ENCODE measurements around the gene IQGAP2. TPM values are rescaled to one million over a fixed set of nuclear protein-coding genes. Genes with fewer than 3 reads are reported as not detected.
A peak's percentile ranks its signal among the peaks of the same experiment; 100 is the strongest.

The IQGAP2 gene
- total RNA-seq, 6 experiments from 2014 or later, result 96.4 to 152 (median 123) TPM

DNA sequence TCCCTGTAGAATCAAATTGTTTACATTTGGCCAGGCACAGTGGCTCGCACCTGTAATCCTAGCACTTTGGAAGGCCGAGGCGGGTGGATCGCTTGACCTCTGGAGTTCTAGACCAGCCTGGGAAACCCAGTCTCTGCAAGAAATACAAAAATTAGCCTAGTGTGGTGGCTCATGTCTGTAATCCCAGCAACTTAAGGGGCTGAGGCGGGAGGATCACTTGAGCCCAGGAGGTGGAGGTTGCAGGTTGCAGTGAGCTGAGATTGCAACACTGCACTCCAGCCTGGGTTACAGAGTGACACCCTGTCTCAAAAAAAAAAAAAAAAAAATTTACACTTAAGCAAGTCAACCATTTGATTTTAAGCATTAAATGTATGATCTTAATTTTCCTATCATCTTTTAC lies 17.5 kb upstream of the IQGAP2 start:
- peak overlapping the region in 2 of 3 donors; percentile 42 for H3K27ac ChIP-seq

DNA sequence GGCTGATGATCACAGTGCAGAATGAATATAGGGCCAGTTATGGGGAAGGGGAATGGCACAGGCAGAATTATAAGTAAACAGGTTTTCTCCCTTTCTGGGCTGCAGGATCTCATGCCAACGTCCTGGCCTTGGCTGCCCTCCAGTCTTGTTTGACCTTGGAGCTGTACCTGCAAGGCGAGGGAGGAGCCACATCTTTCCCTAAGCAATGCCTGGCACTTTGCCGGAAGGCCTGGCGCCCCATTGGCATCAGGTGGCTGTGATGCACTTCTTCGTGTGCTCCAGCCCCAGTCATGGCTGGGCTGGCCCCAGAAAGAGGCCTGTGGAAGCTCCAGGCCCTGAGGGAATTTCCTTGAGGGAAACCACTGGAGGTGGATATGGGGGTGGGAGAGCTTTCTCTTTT lies 16.7 kb upstream of the IQGAP2 start:
- no peak overlapping the region for H3K4me3 ChIP-seq
- intact Hi-C loops (cut with DNase I), result no loop called here
- no peaks in the 10 kb centered on the region for H3K9me3 ChIP-seq
- no peaks in the 10 kb centered on the region for H3K36me3 ChIP-seq
- H3K27me3 ChIP-seq, result no peaks in the 10 kb centered on the region
- TF ChIP-seq, protein P1, sequence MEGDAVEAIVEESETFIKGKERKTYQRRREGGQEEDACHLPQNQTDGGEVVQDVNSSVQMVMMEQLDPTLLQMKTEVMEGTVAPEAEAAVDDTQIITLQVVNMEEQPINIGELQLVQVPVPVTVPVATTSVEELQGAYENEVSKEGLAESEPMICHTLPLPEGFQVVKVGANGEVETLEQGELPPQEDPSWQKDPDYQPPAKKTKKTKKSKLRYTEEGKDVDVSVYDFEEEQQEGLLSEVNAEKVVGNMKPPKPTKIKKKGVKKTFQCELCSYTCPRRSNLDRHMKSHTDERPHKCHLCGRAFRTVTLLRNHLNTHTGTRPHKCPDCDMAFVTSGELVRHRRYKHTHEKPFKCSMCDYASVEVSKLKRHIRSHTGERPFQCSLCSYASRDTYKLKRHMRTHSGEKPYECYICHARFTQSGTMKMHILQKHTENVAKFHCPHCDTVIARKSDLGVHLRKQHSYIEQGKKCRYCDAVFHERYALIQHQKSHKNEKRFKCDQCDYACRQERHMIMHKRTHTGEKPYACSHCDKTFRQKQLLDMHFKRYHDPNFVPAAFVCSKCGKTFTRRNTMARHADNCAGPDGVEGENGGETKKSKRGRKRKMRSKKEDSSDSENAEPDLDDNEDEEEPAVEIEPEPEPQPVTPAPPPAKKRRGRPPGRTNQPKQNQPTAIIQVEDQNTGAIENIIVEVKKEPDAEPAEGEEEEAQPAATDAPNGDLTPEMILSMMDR (IDR thresholded peaks at IDR 0.05), result no peak
- no peak for TF ChIP-seq POLR2A (IDR thresholded peaks at IDR 0.05)
- WGBS (ENCODE audit: insufficient coverage, low coverage, low lambda C conversion rate, missing lambda C conversion rate), result 40% methylated on average over 1 of the region's 5 CpGs
- H3K4me1 ChIP-seq, result peaks cover 0 to 68% (median 30%) of the 10 kb centered on the region in 4 donors
- DNase-seq (peak; percentile 81 to 94 (median 91)), ATAC-seq (peak; percentile 59 to 79 (median 69))
- peak overlapping the region in 2 of 3 donors; percentile 25 to 42 for H3K27ac ChIP-seq

More for the DNA sequence above, 17.5 kb upstream of the IQGAP2 start:
- WGBS (ENCODE audit: insufficient coverage, low coverage, low lambda C conversion rate, missing lambda C conversion rate), result 63% methylated on average over 5 of the region's 5 CpGs
- Histone ChIP-seq H3K4me1 (peaks cover 0 to 67% (median 29%) of the 10 kb centered on the region in 4 donors), H3K36me3 (no peaks in the 10 kb centered on the region), H3K4me3 (no peak overlapping the region), H3K9me3 (no peaks in the 10 kb centered on the region), H3K27me3 (no peaks in the 10 kb centered on the region)
- DNase-seq, result peak in 2 of 3 donors; percentile 60 to 66
- TF ChIP-seq POLR2A (IDR thresholded peaks at IDR 0.05), result no peak
- TF ChIP-seq, protein P1 (IDR thresholded peaks at IDR 0.05), result no peak
- intact Hi-C loops (cut with DNase I), result no loop called here
- ATAC-seq, result peak; percentile 17 to 43 (median 24)

DNA sequence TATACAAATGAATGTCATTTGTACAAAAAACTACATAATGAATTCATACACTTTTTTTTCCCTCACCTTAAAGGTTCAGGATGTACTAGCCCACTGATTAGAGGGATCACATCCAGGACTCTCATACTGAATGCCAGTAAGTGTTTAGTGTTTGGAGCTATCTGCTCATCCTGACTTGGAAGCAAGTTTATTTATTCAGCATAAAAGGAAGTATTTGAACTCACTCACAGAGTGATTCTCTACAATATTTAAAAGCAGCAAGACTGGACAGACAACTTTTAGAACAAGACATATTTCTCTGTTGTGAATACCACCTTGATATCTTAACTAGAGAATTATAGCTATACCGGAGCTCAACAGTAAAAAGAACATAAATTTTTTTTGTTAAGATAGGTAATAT lies 14.8 kb upstream of the IQGAP2 start:
- intact Hi-C loops (cut with DNase I), result no loop called here
- DNase-seq (no peak), ATAC-seq (peak in 3 of 4 donors; percentile 12 to 54 (median 20))
- H3K9me3 ChIP-seq, result no peaks in the 10 kb centered on the region
- no peak overlapping the region for H3K4me3 ChIP-seq
- TF ChIP-seq, protein P1 (IDR thresholded peaks at IDR 0.05), result no peak
- TF ChIP-seq POLR2A (IDR thresholded peaks at IDR 0.05), result no peak
- H3K27me3 ChIP-seq, result no peaks in the 10 kb centered on the region
- WGBS (ENCODE audit: insufficient coverage, low coverage, low lambda C conversion rate, missing lambda C conversion rate), result 71% methylated on average over 1 of the region's 1 CpG
- H3K27ac ChIP-seq, result peak overlapping the region in 2 of 3 donors; percentile 29 to 37
- H3K36me3 ChIP-seq, result no peaks in the 10 kb centered on the region
- peaks cover 0 to 68% (median 30%) of the 10 kb centered on the region in 4 donors for H3K4me1 ChIP-seq

DNA sequence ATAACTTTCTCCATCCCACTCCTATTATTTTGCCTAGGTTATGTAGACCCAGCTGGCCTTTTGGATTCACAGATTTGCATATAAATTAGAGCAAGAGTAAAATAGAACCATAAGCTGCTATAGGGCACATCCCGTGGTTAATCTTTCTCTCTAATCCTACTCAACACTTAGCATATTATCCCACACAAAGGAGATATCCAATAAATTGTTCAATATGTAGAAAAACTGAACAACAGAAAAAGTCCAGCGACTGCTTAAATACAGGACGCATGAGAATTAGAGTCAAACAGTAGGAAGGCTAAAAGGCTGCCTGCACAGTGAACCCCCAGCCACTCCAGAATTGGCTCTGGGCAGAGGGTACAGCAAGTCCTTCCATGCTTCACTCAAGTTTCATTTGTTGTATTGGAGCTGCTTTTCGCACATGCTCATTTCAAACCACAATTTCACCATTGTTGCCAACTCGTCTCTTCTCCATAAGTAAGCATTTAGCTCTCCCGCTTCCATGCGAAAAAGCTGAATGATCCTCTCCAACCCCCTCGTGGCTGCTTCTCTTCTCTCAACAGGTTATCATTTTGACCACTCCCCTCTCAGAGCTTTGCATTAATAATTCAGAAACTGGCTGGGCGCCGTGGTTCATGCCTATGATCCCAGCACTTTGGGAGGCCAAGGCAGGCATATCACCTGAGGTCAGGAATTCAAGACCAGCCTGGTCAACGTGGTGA lies 14.1 kb upstream of the IQGAP2 start:
- 73% methylated on average over 11 of the region's 11 CpGs for WGBS (ENCODE audit: insufficient coverage, low coverage, low lambda C conversion rate, missing lambda C conversion rate)
- no peak for DNase-seq
- intact Hi-C loops (cut with DNase I), result no loop called here
- Histone ChIP-seq H3K9me3 (no peaks in the 10 kb centered on the region), H3K4me1 (peaks cover 0 to 62% (median 29%) of the 10 kb centered on the region in 4 donors), H3K4me3 (peak overlapping the region in 1 of 3 donors; percentile 5), H3K27me3 (no peaks in the 10 kb centered on the region), H3K27ac (peak overlapping the region in 2 of 3 donors; percentile 35 to 37), H3K36me3 (no peaks in the 10 kb centered on the region)
- ATAC-seq, result no peak
- TF ChIP-seq, protein P1 (IDR thresholded peaks at IDR 0.05), result no peak
- no peak for TF ChIP-seq POLR2A (IDR thresholded peaks at IDR 0.05)

Measured in right lobe of liver (tissue), 6 donors.